IMR-90 (cell line): ENCODE measurements around the gene PITPNC1. TPM values are rescaled to one million over a fixed set of nuclear protein-coding genes. Genes with fewer than 3 reads are reported as not detected.

Source experiments
- ATAC-seq: fragments of 200-7000 bp; cut with Tn5 transposase; 2 replicates; pipeline ENCODE4 v1.9.1; 2020; ENCODE audit warnings: low read depth, mild to moderate bottlenecking, moderate library complexity
- BruUV-seq: library from RNA; stranded (reverse); fragments of 400-500 nt; replicated peaks from 2 replicates; lab custom pipeline; 2021; lab: Mats Ljungman, UMichigan
- CTCF ChIA-PET: fragments of 300-600 bp; formaldehyde crosslinking; extraction: SDS; loops from one replicate; lab custom pipeline; 2021; ENCODE audit warnings: antibody characterized with exemption; lab: Yijun Ruan, JAX
- POLR2A ChIA-PET: fragments of 300-600 bp; sonication (Branson Sonifier 250); formaldehyde crosslinking; loops from one replicate; lab custom pipeline; 2022; ENCODE audit warnings: antibody characterized with exemption; ENCODE audit not compliant: unreplicated experiment; lab: Charles Lee
- DNase-seq: peaks from one replicate; pipeline ENCODE4 v3.0.0; 2013
- H2AFZ ChIP-seq: replicated peaks from 2 replicates; pipeline ENCODE3; 2013; ENCODE audit warnings: low read length, mild to moderate bottlenecking; ENCODE audit not compliant: poor library complexity
- H2AK5ac ChIP-seq: 2 replicates; pipeline ENCODE4 v1.6.1; 2013; ENCODE audit warnings: low read depth, low read length, inconsistent platforms
- H2AK9ac ChIP-seq: replicated peaks from 2 replicates; pipeline ENCODE3; 2013; ENCODE audit warnings: mild to moderate bottlenecking, low read depth, low read length, moderate library complexity; ENCODE audit not compliant: poor library complexity
- H2BK120ac ChIP-seq: 2 replicates; pipeline ENCODE4 v1.6.1; 2013; ENCODE audit warnings: low read depth, low read length, inconsistent platforms
- H2BK15ac ChIP-seq: 3 replicates; pipeline ENCODE4 v1.6.1; 2013; ENCODE audit warnings: low read depth, low read length, inconsistent platforms
- H2BK20ac ChIP-seq: 2 replicates; pipeline ENCODE4 v1.6.1; 2013; ENCODE audit warnings: low read depth, mild to moderate bottlenecking, inconsistent platforms, low read length, moderate library complexity
- H2BK5ac ChIP-seq: 2 replicates; pipeline ENCODE4 v1.6.1; 2013; ENCODE audit warnings: mild to moderate bottlenecking, low read depth, low read length, inconsistent platforms; ENCODE audit not compliant: poor library complexity, severe bottlenecking
- H3K14ac ChIP-seq: replicated peaks from 2 replicates; pipeline ENCODE4 v1.6.1; 2013; ENCODE audit warnings: low read depth, low read length, inconsistent platforms
- H3K18ac ChIP-seq: 2 replicates; pipeline ENCODE4 v1.6.1; 2013; ENCODE audit warnings: low read depth, low read length, control low read depth
- H3K23ac ChIP-seq: 2 replicates; pipeline ENCODE4 v1.6.1; 2013; ENCODE audit warnings: low read depth, low read length, inconsistent platforms
- H3K27ac ChIP-seq: 2 replicates; pipeline ENCODE4 v1.5.1; 2013; ENCODE audit warnings: mild to moderate bottlenecking, control low read depth, low read length; ENCODE audit not compliant: insufficient read depth
- H3K27me3 ChIP-seq: 2 replicates; pipeline ENCODE4 v1.6.1; 2013; ENCODE audit warnings: low read length; ENCODE audit not compliant: control insufficient read depth, insufficient read depth
- H3K36me3 ChIP-seq: 2 replicates; pipeline ENCODE4 v1.6.1; 2013; ENCODE audit warnings: low read length, mixed read lengths; ENCODE audit not compliant: control insufficient read depth, insufficient read depth
- H3K4ac ChIP-seq: 2 replicates; pipeline ENCODE4 v1.6.1; 2013; ENCODE audit warnings: low read depth, low read length, inconsistent platforms
- H3K4me1 ChIP-seq: 2 replicates; pipeline ENCODE4 v1.6.1; 2013; ENCODE audit warnings: low read length, mixed read lengths; ENCODE audit not compliant: control insufficient read depth, insufficient read depth
- H3K4me2 ChIP-seq: 2 replicates; pipeline ENCODE4 v1.6.1; 2013; ENCODE audit warnings: low read depth, mild to moderate bottlenecking, control low read depth, low read length, moderate library complexity
- H3K4me3 ChIP-seq: 2 replicates; pipeline ENCODE4 v1.5.1; 2013; ENCODE audit warnings: low read depth, mild to moderate bottlenecking, control low read depth, low read length, moderate library complexity; ENCODE audit not compliant: insufficient read depth
- H3K56ac ChIP-seq: 2 replicates; pipeline ENCODE4 v1.6.1; 2013; ENCODE audit warnings: low read length, inconsistent platforms; ENCODE audit not compliant: insufficient read depth; ENCODE audit errors: extremely low read depth
- H3K79me1 ChIP-seq, 2 experiments: 2 replicates each; pipeline ENCODE4 v1.6.1; 2013; ENCODE audit warnings: low read length in 2 of 2, inconsistent platforms in 1 of 2, low read depth in 1 of 2
- H3K9ac ChIP-seq: 2 replicates; pipeline ENCODE4 v1.6.1; 2013; ENCODE audit warnings: low read depth, low read length, control low read depth
- H3K9me1 ChIP-seq: 2 replicates; pipeline ENCODE4 v1.6.1; 2013; ENCODE audit warnings: low read length, inconsistent platforms; ENCODE audit not compliant: insufficient read depth
- H3K9me3 ChIP-seq: 2 replicates; pipeline ENCODE4 v1.6.1; 2013; ENCODE audit warnings: low read length; ENCODE audit not compliant: control insufficient read depth, insufficient read depth
- H4K20me1 ChIP-seq: 2 replicates; pipeline ENCODE4 v1.6.1; 2013; ENCODE audit warnings: low read length, inconsistent platforms; ENCODE audit not compliant: insufficient read depth
- H4K5ac ChIP-seq: 2 replicates; pipeline ENCODE4 v1.6.1; 2013; ENCODE audit warnings: mild to moderate bottlenecking, low read depth, low read length, control low read depth
- H4K8ac ChIP-seq, 2 experiments: 2 replicates each; pipeline ENCODE4 v1.6.1; 2013; ENCODE audit warnings: low read depth in 2 of 2, low read length in 2 of 2, control low read depth in 1 of 2, inconsistent platforms in 1 of 2
- H4K91ac ChIP-seq: 2 replicates; pipeline ENCODE4 v1.6.1; 2013; ENCODE audit warnings: low read depth, low read length, inconsistent platforms; ENCODE audit not compliant: insufficient read depth
- BHLHE40 ChIP-seq: fragments of 150-350 bp; IDR thresholded peaks from 2 replicates; pipeline ENCODE4 v1.6.1; 2016; ENCODE audit warnings: mild to moderate bottlenecking, low read depth, low read length
- MAFK ChIP-seq: IDR thresholded peaks from 2 replicates; pipeline ENCODE4 v1.6.1; 2012; ENCODE audit warnings: low read depth, low read length, improper control_type of control experiment
- MAZ ChIP-seq: IDR thresholded peaks from 2 replicates; pipeline ENCODE4 v1.6.1; 2012; ENCODE audit warnings: low read depth, mild to moderate bottlenecking, low read length, improper control_type of control experiment, moderate library complexity, borderline replicate concordance
- RFX5 ChIP-seq: IDR thresholded peaks from 2 replicates; pipeline ENCODE4 v1.8.0; 2012; ENCODE audit warnings: low read depth, mild to moderate bottlenecking, low read length, moderate library complexity
- WGBS, 2 experiments: methylation state at CpG; one replicate each; pipeline versions ENCODE4 v1.1.5 to v1.1.7; 2013; ENCODE audit warnings: missing lambda C conversion rate in 2 of 2; ENCODE audit not compliant: insufficient read length in 1 of 2; ENCODE audit errors: extremely low coverage in 2 of 2; 5-methylcytosine and 5-hydroxymethylcytosine counted together
- dilution Hi-C: fragments of 300-500 bp; cut with HindIII; formaldehyde crosslinking; loops from one replicate; pipeline ENCODE4 v1.14.3; 2018; ENCODE audit warnings: low sequenced_read_pairs; ENCODE audit not compliant: unreplicated experiment
- in situ Hi-C: fragments of 300-500 bp; cut with MboI; formaldehyde crosslinking; loops from 3 replicates; pipeline ENCODE4 v1.14.3; 2019; ENCODE audit warnings: low sequenced_read_pairs, inconsistent platforms, mixed read lengths
- intact Hi-C: fragments of 100-400 bp; cut with micrococcal nuclease; formaldehyde crosslinking; loops from 2 replicates; pipeline ENCODE4 v1.10.0; 2022
- polyA plus RNA-seq, 3 experiments: library from polyadenylated mRNA; depleted of rRNA; stranded (reverse); fragments of >200 nt; gene quantifications; 2 replicates each; pipeline ENCODE4 v1.2.3, GENCODE V29; 2012; ENCODE audit warnings: low replicate concordance in 1 of 3
- total RNA-seq: library from RNA; depleted of rRNA; stranded (reverse); fragments of >200 nt; gene quantifications from 2 replicates; pipeline ENCODE4 v1.2.3, GENCODE V29; 2012
- TF ChIP-seq, protein P1 (sequence below): fragments of 150-350 bp; IDR thresholded peaks from 2 replicates; pipeline ENCODE4 v1.6.1; 2016; ENCODE audit warnings: low read depth, mild to moderate bottlenecking, low read length, moderate library complexity, borderline replicate concordance

The PITPNC1 gene
- total and polyA plus RNA-seq, 2 of the 4 experiments (the other 2 are of a cell fraction): 4.1 TPM

GRCh38 chr17:67569015-67569451 lies 192.0 kb downstream of the PITPNC1 start:
- ChIA-PET CTCF (no interaction called here), POLR2A (interaction anchor here (0.6 kb wide), 1 partner anchor 11 kb away, joined by 4 read pairs; no protein-coding TSS in a partner anchor)
- H2BK120ac ChIP-seq: no peak overlapping the region
- TF ChIP-seq, protein P1, sequence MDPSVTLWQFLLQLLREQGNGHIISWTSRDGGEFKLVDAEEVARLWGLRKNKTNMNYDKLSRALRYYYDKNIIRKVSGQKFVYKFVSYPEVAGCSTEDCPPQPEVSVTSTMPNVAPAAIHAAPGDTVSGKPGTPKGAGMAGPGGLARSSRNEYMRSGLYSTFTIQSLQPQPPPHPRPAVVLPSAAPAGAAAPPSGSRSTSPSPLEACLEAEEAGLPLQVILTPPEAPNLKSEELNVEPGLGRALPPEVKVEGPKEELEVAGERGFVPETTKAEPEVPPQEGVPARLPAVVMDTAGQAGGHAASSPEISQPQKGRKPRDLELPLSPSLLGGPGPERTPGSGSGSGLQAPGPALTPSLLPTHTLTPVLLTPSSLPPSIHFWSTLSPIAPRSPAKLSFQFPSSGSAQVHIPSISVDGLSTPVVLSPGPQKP: no peak
- TF ChIP-seq BHLHE40 (no peak), MAZ (no peak), RFX5 (no peak), MAFK (no peak)
- no peak overlapping the region for H2AFZ ChIP-seq
- H2BK20ac ChIP-seq: no peak overlapping the region
- no peak overlapping the region for H3K18ac ChIP-seq
- no peak overlapping the region for H3K14ac ChIP-seq
- no peak for ATAC-seq
- in situ Hi-C loops (no loop called here), dilution Hi-C loops (no loop called here), intact Hi-C loops (no loop called here)
- no peak overlapping the region for H4K8ac ChIP-seq
- H4K20me1 ChIP-seq: no peaks in the 10 kb centered on the region
- H3K9ac ChIP-seq: no peak overlapping the region
- H3K4me3 ChIP-seq: no peak overlapping the region
- 0 out of 2 replicates have a peak, but pooled peaks cover 3% of the 10 kb centered on the region for H3K9me1 ChIP-seq
- no peaks in the 10 kb centered on the region for H3K9me3 ChIP-seq
- no peak overlapping the region for H2AK9ac ChIP-seq
- H3K56ac ChIP-seq: no peak overlapping the region
- H2BK5ac ChIP-seq: no peak overlapping the region
- no peak overlapping the region for H4K91ac ChIP-seq
- H3K4me1 ChIP-seq: no peaks in the 10 kb centered on the region
- H3K4ac ChIP-seq: no peak overlapping the region
- no peak overlapping the region for H2BK15ac ChIP-seq
- WGBS, 2 experiments: 20% methylated on average over 1 of the region's 5 CpGs; no CpG with 5 or more reads in 1 of the 2 experiments
- DNase-seq: no peak
- H2AK5ac ChIP-seq: no peak overlapping the region
- no peaks in the 10 kb centered on the region; the same call in 1 of the 2 replicates for H3K36me3 ChIP-seq
- peaks cover 0 to 1% of the 10 kb centered on the region in 2 experiments; a peak in 1 of 4 replicates for H3K79me1 ChIP-seq
- H3K4me2 ChIP-seq: no peak overlapping the region
- no peak overlapping the region for H4K5ac ChIP-seq
- no peak overlapping the region for H3K23ac ChIP-seq
- no TSS peak for BruUV-seq
- H3K27me3 ChIP-seq: no peaks in the 10 kb centered on the region
- no peak overlapping the region for H3K27ac ChIP-seq
